Adrenal gland (tissue), 12 donors: ENCODE data around the gene GPR142. TPM values are rescaled to one million over a fixed set of nuclear protein-coding genes. Genes with fewer than 3 reads are reported as not detected.

Source experiments
- DNase-seq, 7 donors: peaks; one replicate each; pipeline ENCODE4 v3.0.0-alpha.2; 2019 to 2020
- H3K27ac ChIP-seq, 5 donors: fragments of 200-600 bp; sonication (generic) in 4 of 5; 1 replicate in 3 of 5; 2 replicates in 2 of 5; pipeline versions ENCODE4 v1.5.1 to v1.8.0; 2016 to 2020; ENCODE audit warnings: mild to moderate bottlenecking in 1 of 5
- H3K27me3 ChIP-seq: fragments of 200-600 bp; 2 replicates; pipeline ENCODE4 v1.8.0; 2021
- H3K36me3 ChIP-seq, 2 donors: fragments of 200-600 bp; replicated peaks in 1 of 2; 1 replicate in 1 of 2; 2 replicates in 1 of 2; pipeline versions ENCODE4 v1.5.1 to v1.8.0; 2018 to 2022
- H3K4me1 ChIP-seq, 2 donors: fragments of 200-600 bp; replicated peaks in 1 of 2; 1 replicate in 1 of 2; 2 replicates in 1 of 2; pipeline versions ENCODE4 v1.5.1 to v1.8.0; 2018 to 2021
- H3K4me3 ChIP-seq, 4 donors: fragments of 200-600 bp; sonication (generic) in 3 of 4; one replicate each; pipeline ENCODE4 v1.5.1; 2016 to 2018
- H3K9me3 ChIP-seq, 3 donors: fragments of 200-600 bp; sonication (generic) in 1 of 3; replicated peaks in 1 of 3; 1 replicate in 2 of 3; 2 replicates in 1 of 3; pipeline versions ENCODE4 v1.5.1 to v1.8.0; 2016 to 2021
- CTCF ChIP-seq, 6 experiments: fragments of 450-650 bp in 4 of 6; fragments of 200-600 bp in 2 of 6; sonication (generic) in 1 of 6; IDR thresholded peaks; 1 replicate in 5 of 6; 2 replicates in 1 of 6; pipeline versions ENCODE4 v1.5.1 to v1.8.0; 2016 to 2021; ENCODE audit warnings: antibody characterized with exemption in 6 of 6, mild to moderate bottlenecking in 2 of 6, moderate library complexity in 1 of 6
- POLR2A ChIP-seq, 2 donors: fragments of 450-650 bp; IDR thresholded peaks; one replicate each; pipeline ENCODE4 v1.6.1; 2017; ENCODE audit warnings: antibody characterized with exemption in 2 of 2, mild to moderate bottlenecking in 2 of 2, moderate library complexity in 1 of 2
- WGBS, 4 donors: extraction: QIAGEN DNeasy Blood & Tissue Kit in 2 of 4; methylation state at CpG; one replicate each; pipeline versions ENCODE4 v1.1.5 to v1.1.7; 2013 to 2017; 5-methylcytosine and 5-hydroxymethylcytosine counted together
- intact Hi-C, 2 donors: fragments of 100-400 bp; cut with DNase I; formaldehyde crosslinking; loops; one replicate each; pipeline versions ENCODE4 v1.14.1 to v1.15.0; 2022 to 2023
- polyA plus RNA-seq, 3 donors: library from polyadenylated mRNA; stranded (reverse); fragments of 200-250 nt in 2 of 3; fragments of 350-450 nt in 1 of 3; fragmentation: Illumina TruSeq in 1 of 3; extraction: RNeasy Lipid Tissue Mini Kit (QIAGEN cat#74804) in 1 of 3; gene quantifications; one replicate each; pipeline ENCODE4 v1.2.3, GENCODE V29; 2013 to 2014
- total RNA-seq, 9 donors: library from RNA; depleted of rRNA in 4 of 9; stranded (reverse); fragments of >200 nt in 4 of 9; fragments of 120-200 nt in 1 of 9; fragmentation: NEBNext Ultra II Directional in 1 of 9; extraction: Animal tissue kit (Norgen Biotek cat#: 25700) in 1 of 9; gene quantifications; one replicate each; pipeline versions ENCODE4 v1.1.0 to v1.2.4, GENCODE V29; 2013 to 2023
- donor health status: healthy with polysubstance abuse.
- donor health status: Bipolar disorder and iron deficiency.
- donor health status: DM: yes; HTN: yes; CAD: no.
- donor health status: DM: no; HTN: no; CAD: no.
- donor health status: DM: no; HTN: no; CAD: no.
- donor health status: DM: yes; HTN: yes; CAD: no.

Gene GPR142
- total and polyA plus RNA-seq, 12 donors, result 0.13 TPM; not detected in 11

DNA sequence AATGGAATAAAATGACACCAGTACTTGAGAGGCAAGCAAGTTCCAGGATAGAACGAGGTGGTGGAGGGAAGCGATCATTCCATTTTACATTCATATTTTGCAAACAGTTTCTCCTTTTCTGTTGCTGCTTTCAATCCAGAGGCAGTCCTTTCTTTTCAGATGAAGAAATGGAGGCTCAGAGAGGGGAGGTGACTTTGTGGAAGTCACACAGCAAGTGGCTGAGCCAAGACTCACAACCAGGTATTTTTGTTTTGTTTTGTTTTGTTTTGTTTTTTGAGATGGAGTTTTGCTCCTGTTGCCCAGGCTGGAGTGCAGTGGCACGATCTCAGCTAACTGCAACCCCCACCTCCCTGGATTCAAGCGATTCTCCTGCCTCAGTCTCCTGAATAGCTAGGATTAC lies 29.3 kb downstream of the GPR142 start:
- H3K36me3 ChIP-seq, result no peaks in the 10 kb centered on the region
- H3K27ac ChIP-seq, result no peak overlapping the region
- H3K9me3 ChIP-seq, result no peaks in the 10 kb centered on the region
- TF ChIP-seq CTCF (IDR thresholded peaks at IDR 0.05) (no peak), POLR2A (IDR thresholded peaks at IDR 0.05) (no peak)
- intact Hi-C loops, result no loop called here
- H3K27me3 ChIP-seq, result no peaks in the 10 kb centered on the region
- 90 to 94% (median 91%) methylated on average over 4 of the region's 4 CpGs for WGBS, 4 donors
- no peaks in the 10 kb centered on the region for H3K4me1 ChIP-seq
- no peak for DNase-seq
- H3K4me3 ChIP-seq, result no peak overlapping the region

DNA sequence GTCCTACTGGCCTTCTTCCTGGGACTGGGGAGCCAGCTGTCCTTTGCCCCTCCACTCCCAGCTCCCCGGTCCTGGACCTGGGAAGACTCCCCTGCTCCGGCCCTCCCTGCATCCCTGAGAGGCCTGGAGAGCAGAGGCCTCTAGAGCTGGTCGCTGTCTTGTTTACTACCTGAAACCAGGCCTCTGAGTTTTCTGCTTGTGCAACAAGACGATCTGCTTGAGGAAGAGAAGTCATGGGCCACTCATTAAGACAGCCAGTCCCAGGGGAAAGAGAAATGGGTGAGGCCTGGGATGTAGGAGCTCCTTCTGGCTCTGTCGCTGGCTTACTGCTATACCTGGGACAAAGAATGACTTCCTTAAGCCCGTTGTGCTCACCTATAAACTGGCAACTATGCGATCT lies 34.7 kb downstream of the GPR142 start:
- H3K36me3 ChIP-seq, result no peaks in the 10 kb centered on the region

GRCh38 chr17:74403512-74404137 lies 36.3 kb downstream of the GPR142 start:
- WGBS, 4 donors, result 62 to 81% (median 72%) methylated on average over 9 to 12 of the region's 12 CpGs
- Histone ChIP-seq H3K4me1 (no peaks in the 10 kb centered on the region), H3K36me3 (no peaks in the 10 kb centered on the region), H3K9me3 (no peaks in the 10 kb centered on the region), H3K4me3 (no peak overlapping the region), H3K27ac (no peak overlapping the region), H3K27me3 (no peaks in the 10 kb centered on the region)
- TF ChIP-seq CTCF (IDR thresholded peaks at IDR 0.05), result no peak
- TF ChIP-seq POLR2A (IDR thresholded peaks at IDR 0.05), result no peak
- no peak for DNase-seq
- intact Hi-C loops, result no loop called here

More for the DNA sequence above, 34.7 kb downstream of the GPR142 start:
- Histone ChIP-seq H3K4me1 (no peaks in the 10 kb centered on the region), H3K9me3 (no peaks in the 10 kb centered on the region), H3K27ac (no peak overlapping the region), H3K27me3 (no peaks in the 10 kb centered on the region), H3K4me3 (no peak overlapping the region)
- WGBS, 4 donors, result 85 to 97% (median 91%) methylated on average over 6 to 7 of the region's 7 CpGs
- intact Hi-C loops, result no loop called here
- DNase-seq, result no peak
- TF ChIP-seq POLR2A (IDR thresholded peaks at IDR 0.05), result no peak
- TF ChIP-seq CTCF (IDR thresholded peaks at IDR 0.05), result no peak

GRCh38 chr17:74404218-74404617 lies 36.9 kb downstream of the GPR142 start:
- Histone ChIP-seq H3K27me3 (no peaks in the 10 kb centered on the region), H3K4me3 (no peak overlapping the region), H3K9me3 (no peaks in the 10 kb centered on the region), H3K4me1 (no peaks in the 10 kb centered on the region), H3K36me3 (no peaks in the 10 kb centered on the region), H3K27ac (no peak overlapping the region)
- no peak for DNase-seq
- intact Hi-C loops, result no loop called here
- WGBS, 4 donors, result 59 to 71% methylated on average over 7 of the region's 7 CpGs; no CpG with 5 or more reads in 2 of the 4 donors
- no peak for TF ChIP-seq CTCF (IDR thresholded peaks at IDR 0.05)
- TF ChIP-seq POLR2A (IDR thresholded peaks at IDR 0.05), result no peak
